UCSD-AML1 (cell line): Measurements from ENCODE around the gene MS4A6A.
"Not testable (repeated sequence)": the region's sequence is repeated elsewhere in the genome, so short reads cannot be mapped to it uniquely, and the experiment has no call there.

Experiments used
- DNase-seq: peaks from one replicate; lab custom pipeline; 2025; ENCODE audit not compliant: unreplicated experiment; lab: John Stamatoyannopoulos, UW

MS4A6A gene

DNA sequence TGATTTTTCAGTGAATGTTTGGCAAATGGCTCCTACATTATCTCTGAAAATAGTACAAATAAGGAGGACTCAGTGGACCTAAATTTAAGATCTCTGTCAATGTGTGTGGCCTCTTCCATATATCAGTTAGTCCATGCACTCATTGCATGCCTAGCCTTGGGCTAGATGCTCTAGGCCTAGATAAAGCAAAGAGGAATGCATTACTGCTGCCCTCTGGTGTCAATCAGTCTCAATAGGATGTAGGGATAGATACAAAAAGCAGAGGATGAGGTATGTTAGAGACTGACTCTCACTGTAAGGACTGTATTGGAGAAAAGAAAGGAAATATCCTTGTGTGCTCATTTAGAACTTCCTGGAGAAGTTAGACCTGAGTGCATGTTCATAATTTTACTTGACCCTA lies 52.4 kb downstream of the MS4A6A start:
- DNase-seq = no peak

GRCh38 chr11:60129853-60130252 lies 53.0 kb downstream of the MS4A6A start:
- DNase-seq = no peak

- not testable (repeated sequence) for DNase-seq
Measured at GRCh38 chr11:60128866-60129265, 54.0 kb downstream of the MS4A6A start.

- no peak for DNase-seq
Measured at GRCh38 chr11:60128376-60128775, 54.5 kb downstream of the MS4A6A start.

DNA sequence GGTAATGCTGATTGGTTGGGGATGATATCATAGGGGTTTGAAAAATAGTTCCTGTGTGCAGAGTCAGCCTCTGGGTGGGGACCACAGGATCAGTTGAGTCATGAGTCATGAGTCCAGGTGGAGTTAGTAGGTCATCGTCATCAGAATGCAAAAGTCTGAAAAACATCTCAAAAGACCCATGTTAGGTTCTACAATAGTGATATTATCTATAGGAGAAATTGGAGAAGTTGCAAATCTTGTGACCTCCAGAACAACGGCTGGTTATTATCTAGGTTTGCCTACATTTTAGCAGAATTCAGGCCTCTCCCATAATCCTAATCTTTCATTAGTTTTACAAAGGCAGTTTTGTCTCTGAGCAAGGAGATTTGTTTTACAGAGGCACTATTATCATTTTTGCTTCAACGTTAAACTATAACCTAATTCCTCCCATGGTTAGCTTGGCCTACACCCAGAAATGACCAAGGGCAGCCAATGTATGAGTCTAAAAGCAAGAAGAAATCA lies 55.5 kb downstream of the MS4A6A start:
- DNase-seq = no peak

DNA sequence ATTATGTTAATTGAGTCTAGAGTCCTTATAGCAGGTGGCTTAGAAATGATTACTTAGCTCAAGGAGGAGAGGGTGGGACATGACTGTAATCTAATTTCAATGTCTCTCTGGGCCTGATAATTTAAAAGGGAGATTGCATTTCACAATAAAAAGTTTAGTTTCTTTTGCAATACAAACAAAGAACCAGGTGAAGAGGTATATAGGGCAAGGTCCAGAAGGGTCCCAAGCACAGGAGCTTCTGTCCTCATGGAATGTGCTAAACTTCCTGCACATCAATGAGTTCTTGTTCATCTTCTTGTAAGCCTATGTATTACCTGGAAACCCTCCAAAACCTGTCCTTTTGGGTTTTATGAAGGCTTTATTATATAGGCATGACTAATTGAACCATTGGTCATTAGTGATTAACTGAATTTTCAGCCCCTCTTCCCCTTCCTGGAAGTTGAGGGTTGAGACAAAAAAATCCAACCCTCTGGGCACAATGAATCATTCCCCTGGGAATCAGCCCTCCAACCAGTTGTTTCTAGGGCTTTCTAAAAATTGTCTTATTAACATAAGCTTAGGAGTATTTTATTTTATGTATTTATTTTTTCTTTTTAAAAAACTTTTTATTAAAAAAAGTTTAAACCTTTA lies 56.8 kb downstream of the MS4A6A start:
- DNase-seq = no peak

DNA sequence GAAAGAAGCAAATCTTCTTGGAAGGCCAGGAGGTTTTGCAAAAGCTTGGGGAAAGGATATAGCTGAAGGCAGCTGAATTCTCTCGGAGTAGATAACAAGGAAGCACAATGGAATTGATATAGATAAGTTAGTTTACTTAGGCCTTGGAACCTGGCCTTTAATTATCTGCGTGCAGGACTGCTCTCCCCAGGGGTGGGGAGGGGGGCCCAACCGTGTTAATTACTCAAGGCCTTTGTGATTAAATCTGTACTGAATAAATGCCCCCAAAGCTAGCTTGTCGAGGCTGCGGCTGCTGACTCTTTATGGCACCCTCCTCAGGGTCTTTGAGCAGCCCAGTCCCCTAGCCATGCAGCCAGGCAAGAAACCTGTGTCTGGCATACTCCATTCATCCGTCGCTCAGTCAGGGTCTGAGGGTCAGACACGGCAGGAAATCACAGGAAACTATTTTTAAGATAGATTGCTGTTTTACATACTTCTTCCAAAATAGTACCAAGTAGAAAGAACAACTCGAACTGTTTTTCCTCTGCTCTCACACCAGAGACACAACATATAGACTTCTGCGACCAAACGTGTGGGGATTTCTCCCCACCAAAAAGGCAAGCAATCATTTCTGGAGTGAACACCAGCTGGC lies 58.0 kb downstream of the MS4A6A start:
- no peak for DNase-seq
